Thoracic aorta (tissue), 2 donors: ENCODE data around the gene MRPL20. TPM values are rescaled to one million over a fixed set of nuclear protein-coding genes. Genes with fewer than 3 reads are reported as not detected.

Experiments used
- ATAC-seq: fragments of 150-250 bp; one replicate; pipeline ENCODE4 v1.8.0; 2017; ENCODE audit warnings: low read depth; ENCODE audit not compliant: insufficient number of reproducible peaks, low FRiP score
- DNase-seq: peaks from one replicate; pipeline ENCODE4 v3.0.0-alpha.2; 2020; ENCODE audit warnings: low spot score
- H3K27ac ChIP-seq, 2 donors: fragments of 200-600 bp; sonication (generic); 1 replicate in 1 of 2; 2 replicates in 1 of 2; pipeline ENCODE4 v1.5.1; 2016; ENCODE audit warnings: mild to moderate bottlenecking in 2 of 2, moderate library complexity in 2 of 2
- H3K27me3 ChIP-seq: fragments of 200-600 bp; sonication (generic); replicated peaks from 2 replicates; pipeline ENCODE4 v1.6.0; 2016; ENCODE audit warnings: mild to moderate bottlenecking; ENCODE audit not compliant: insufficient read depth
- H3K36me3 ChIP-seq: fragments of 200-600 bp; sonication (generic); one replicate; pipeline ENCODE4 v1.5.1; 2016
- H3K4me1 ChIP-seq, 2 donors: fragments of 200-600 bp; sonication (generic); 1 replicate in 1 of 2; 2 replicates in 1 of 2; pipeline versions ENCODE4 v1.5.1 to v1.6.0; 2016; ENCODE audit warnings: low read depth in 2 of 2, mild to moderate bottlenecking in 1 of 2; ENCODE audit not compliant: control insufficient read depth in 1 of 2
- H3K4me3 ChIP-seq: fragments of 200-600 bp; sonication (generic); 2 replicates; pipeline ENCODE4 v1.5.1; 2016; ENCODE audit warnings: mild to moderate bottlenecking
- H3K9me3 ChIP-seq: fragments of 200-600 bp; sonication (generic); 2 replicates; pipeline ENCODE4 v1.5.1; 2016
- total RNA-seq, 2 donors: library from RNA; depleted of rRNA; stranded (reverse); fragments of >200 nt; gene quantifications; one replicate each; pipeline versions ENCODE4 v1.1.0 to v1.2.3, GENCODE V29; 2016
- TF ChIP-seq, protein P1 (sequence below): fragments of 200-600 bp; sonication (generic); IDR thresholded peaks from one replicate; pipeline ENCODE4 v1.5.1; 2019; ENCODE audit warnings: antibody characterized with exemption

MRPL20 gene
- total RNA-seq, 2 donors from 2014 or later: 96.9 to 121 TPM

DNA sequence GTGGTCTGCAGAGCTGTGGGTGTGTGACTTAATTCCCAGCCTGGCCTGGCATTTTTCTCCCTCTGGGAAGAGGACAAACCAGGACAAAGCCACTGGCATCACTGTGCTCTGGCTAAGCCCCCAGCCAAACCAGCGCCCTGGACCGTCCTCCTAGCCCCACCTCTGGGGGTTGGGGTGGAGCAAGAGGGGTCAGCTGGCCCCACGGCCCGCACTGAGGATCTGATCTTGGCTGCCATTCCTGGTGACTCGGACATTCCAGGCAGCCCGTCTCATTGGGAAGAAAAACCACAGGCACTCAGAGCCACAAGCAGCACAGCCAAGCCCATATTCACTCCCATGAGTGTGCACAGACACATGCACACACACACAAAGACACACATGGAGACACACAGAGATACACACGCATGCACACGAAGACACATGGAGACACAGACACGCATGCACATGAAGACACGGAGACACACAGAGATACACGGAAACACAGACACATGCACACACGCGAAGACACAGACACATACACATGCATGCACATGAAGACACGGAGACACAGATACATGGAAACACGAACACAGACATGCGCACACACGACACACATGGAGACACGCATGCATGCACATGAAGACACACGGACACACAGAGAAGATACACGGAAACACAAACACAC lies 46.5 kb downstream of the MRPL20 start:
- ATAC-seq (peak; percentile 64), DNase-seq (peak; percentile 64)

DNA sequence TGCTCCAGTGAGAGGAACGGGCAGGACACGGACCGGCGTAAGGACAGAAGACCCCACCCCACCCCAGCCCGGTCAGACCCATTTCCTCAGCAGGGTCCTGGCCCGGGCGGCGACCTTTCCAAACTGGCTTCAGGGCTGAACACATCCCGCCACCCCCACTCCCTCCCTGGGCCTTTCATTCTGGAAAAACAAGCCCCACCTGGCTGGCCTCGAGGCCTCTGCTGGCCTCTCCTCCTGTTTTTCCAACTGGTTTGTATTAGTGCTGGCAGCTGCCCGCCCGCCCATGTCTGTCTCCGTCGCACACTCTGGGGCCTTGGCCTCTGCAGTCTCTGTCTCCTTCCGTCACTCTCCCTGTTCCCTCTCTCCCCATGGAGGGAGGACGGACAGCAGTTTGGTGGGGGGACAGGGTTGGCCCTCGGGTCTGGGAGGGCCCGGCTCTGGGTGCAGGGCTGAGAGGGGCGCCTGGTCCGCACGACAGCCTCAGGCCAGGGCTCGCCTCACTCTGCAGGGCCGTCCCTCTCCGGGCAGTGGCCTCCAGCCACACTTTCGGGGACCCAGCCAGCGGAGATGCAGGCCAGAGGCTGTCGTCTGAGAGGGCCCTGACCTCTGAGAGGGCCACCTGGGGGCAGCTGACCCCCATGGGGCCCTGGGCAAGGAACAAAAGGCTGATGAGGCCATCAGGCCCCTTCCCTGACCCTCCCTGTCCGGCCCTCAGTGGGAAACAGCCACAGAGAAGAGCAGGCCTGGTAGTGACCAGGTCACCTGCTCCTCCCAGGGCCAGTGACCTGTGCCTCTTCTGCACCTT lies 47.2 kb downstream of the MRPL20 start:
- Histone ChIP-seq H3K27ac (peak overlapping the region; percentile 97 to 99), H3K4me3 (peak overlapping the region; percentile 87), H3K4me1 (peaks cover 32 to 51% of the 10 kb centered on the region in 2 donors), H3K27me3 (no peaks in the 10 kb centered on the region), H3K9me3 (no peaks in the 10 kb centered on the region), H3K36me3 (no peaks in the 10 kb centered on the region)
- TF ChIP-seq, protein P1, sequence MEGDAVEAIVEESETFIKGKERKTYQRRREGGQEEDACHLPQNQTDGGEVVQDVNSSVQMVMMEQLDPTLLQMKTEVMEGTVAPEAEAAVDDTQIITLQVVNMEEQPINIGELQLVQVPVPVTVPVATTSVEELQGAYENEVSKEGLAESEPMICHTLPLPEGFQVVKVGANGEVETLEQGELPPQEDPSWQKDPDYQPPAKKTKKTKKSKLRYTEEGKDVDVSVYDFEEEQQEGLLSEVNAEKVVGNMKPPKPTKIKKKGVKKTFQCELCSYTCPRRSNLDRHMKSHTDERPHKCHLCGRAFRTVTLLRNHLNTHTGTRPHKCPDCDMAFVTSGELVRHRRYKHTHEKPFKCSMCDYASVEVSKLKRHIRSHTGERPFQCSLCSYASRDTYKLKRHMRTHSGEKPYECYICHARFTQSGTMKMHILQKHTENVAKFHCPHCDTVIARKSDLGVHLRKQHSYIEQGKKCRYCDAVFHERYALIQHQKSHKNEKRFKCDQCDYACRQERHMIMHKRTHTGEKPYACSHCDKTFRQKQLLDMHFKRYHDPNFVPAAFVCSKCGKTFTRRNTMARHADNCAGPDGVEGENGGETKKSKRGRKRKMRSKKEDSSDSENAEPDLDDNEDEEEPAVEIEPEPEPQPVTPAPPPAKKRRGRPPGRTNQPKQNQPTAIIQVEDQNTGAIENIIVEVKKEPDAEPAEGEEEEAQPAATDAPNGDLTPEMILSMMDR: no peak
- no peak for DNase-seq
- ATAC-seq: no peak

More for the DNA sequence above, 46.5 kb downstream of the MRPL20 start:
- TF ChIP-seq, protein P1: no peak
- Histone ChIP-seq H3K27ac (peak overlapping the region; percentile 97 to 99), H3K4me1 (peaks cover 32 to 47% of the 10 kb centered on the region in 2 donors), H3K36me3 (no peaks in the 10 kb centered on the region), H3K9me3 (no peaks in the 10 kb centered on the region), H3K27me3 (no peaks in the 10 kb centered on the region), H3K4me3 (no peak overlapping the region)

DNA sequence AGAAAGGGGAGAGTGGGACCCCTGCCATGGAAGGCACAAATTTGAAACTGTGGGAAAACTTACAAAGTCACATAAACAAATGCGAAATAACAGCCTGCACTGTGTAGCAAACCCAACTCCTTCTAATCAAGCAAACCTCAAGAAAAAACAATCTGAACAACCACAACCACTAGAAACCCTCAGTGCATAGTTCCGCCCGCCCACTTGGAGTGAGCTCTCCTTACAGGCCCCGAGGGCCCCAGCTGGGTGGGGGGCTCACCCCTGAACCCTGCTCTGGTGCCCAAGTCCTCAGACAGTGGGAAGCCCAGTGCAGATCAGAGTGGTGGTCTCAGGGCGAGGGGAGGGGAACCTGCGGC lies 47.8 kb downstream of the MRPL20 start:
- Histone ChIP-seq H3K36me3 (peaks cover 3% of the 10 kb centered on the region), H3K4me1 (peaks cover 32 to 57% of the 10 kb centered on the region in 2 donors), H3K27ac (peak overlapping the region; percentile 97 to 99), H3K4me3 (peak overlapping the region; percentile 87), H3K9me3 (no peaks in the 10 kb centered on the region), H3K27me3 (no peaks in the 10 kb centered on the region)
- ATAC-seq (no peak), DNase-seq (no peak)
- TF ChIP-seq, protein P1: no peak

DNA sequence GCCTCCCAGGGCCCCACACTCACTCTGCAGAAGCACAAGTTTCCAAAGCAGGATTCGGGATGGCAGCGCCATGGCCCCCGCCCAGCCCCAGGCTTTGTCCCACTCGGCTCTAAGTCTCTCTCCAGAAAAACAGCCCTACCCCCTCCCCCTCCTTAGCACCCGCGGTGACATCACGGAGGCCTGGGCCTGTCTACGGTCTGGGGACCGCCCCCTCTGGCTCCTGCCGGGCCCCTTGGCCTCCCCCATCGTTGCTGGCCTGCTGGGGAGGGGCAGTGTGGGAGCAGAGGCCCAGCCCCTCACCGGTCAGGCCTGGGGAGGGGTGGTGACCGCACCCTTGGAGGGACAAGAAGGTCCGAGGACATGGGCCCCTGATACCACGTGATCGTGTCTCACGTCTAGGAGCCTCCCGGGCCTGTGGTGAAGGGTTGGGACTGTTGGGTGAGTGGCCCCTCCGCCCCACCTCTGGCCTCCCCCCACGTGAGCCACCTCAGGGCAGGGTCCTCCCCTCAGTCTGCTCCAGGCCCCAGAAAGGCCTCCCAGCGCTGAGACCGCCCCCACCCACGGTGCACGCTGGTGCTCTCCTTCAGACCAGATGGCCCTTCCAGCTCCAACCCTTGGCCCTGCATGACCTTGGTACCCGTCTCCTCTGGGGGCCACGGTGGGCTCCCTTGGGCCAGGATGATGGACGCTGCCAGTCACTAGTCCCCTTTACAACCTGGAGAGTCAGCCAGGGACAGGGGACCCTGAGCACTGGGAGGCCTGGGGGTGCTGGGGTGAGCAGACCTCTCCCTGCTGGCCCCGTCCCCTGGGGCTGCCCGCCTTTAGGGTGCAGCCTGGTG lies 48.4 kb downstream of the MRPL20 start, which contains the start of gene MXRA8:
MXRA8 (minus strand) TSS at position 123 of the 839 bp plus-strand sequence; CDS start at position 72, 51 bp downstream.
- Histone ChIP-seq H3K36me3 (peaks cover 9% of the 10 kb centered on the region), H3K9me3 (no peaks in the 10 kb centered on the region), H3K27me3 (no peaks in the 10 kb centered on the region), H3K27ac (peak within 1 kb of the TSS; percentile 97 to 99), H3K4me3 (peak within 1 kb of the TSS; percentile 87), H3K4me1 (peaks cover 32 to 63% of the 10 kb centered on the region in 2 donors)
- DNase-seq (peak; percentile 37), ATAC-seq (peak; percentile 50)
- TF ChIP-seq, protein P1: no peak
